ENCODE data around the gene CSTF1.

CSTF1 gene

DNA sequence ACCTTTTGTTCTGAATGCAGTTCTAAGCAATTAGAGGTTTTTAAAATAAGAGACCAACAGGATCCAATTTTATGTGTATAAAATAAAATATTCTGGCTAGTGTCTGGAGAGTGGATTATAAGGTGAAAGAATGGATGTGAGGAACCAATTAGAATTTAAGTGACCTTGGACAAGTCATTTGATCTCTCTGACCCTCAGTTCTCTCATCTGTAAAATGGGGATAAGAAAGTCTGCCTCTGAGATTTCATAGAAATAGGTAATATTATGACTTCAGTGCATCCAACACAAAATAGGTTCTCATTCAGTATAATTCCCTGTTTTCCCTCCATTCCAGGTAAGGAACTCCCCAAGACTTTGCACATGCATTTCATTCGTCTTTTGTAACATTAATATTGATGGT is 38.5 kb downstream of the CSTF1 start:
- Histone ChIP-seq H3K4me3 (ENCODE audit: low read depth, low read length) (no peak overlapping the region), H3K27me3 (ENCODE audit: insufficient read depth, low read depth, severe bottlenecking) (peaks cover 93% of the 10 kb centered on the region), H3K27ac (no peak overlapping the region), H3K9me3 (ENCODE audit: severe bottlenecking) (no peaks in the 10 kb centered on the region), H3K36me3 (no peaks in the 10 kb centered on the region)
- no peak for DNase-seq
- TF ChIP-seq, protein P1, sequence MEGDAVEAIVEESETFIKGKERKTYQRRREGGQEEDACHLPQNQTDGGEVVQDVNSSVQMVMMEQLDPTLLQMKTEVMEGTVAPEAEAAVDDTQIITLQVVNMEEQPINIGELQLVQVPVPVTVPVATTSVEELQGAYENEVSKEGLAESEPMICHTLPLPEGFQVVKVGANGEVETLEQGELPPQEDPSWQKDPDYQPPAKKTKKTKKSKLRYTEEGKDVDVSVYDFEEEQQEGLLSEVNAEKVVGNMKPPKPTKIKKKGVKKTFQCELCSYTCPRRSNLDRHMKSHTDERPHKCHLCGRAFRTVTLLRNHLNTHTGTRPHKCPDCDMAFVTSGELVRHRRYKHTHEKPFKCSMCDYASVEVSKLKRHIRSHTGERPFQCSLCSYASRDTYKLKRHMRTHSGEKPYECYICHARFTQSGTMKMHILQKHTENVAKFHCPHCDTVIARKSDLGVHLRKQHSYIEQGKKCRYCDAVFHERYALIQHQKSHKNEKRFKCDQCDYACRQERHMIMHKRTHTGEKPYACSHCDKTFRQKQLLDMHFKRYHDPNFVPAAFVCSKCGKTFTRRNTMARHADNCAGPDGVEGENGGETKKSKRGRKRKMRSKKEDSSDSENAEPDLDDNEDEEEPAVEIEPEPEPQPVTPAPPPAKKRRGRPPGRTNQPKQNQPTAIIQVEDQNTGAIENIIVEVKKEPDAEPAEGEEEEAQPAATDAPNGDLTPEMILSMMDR (IDR thresholded peaks at IDR 0.05; ENCODE audit: low read depth, low read length), result no peak

DNA sequence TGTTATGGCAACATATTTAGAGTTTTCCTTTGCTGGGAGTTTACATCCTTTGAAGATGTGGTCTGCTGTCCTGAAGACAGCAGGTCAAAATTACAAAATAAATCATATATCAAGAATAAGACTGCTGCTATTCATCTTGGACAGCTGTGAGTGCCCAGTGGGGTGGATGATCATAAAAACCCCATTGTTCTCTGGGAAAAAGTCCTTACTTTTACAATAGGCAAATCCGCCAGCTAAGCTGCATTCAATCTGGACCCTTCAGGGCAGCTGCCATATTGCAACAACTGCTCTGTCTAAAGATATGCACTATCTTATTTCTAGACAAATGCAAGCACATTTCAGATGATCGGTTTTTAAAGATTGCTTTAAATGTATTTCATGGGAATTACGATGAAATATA is 39.0 kb downstream of the CSTF1 start:
- DNase-seq, result no peak
- no peaks in the 10 kb centered on the region for H3K9me3 ChIP-seq (ENCODE audit: severe bottlenecking)
- no peak overlapping the region for H3K4me3 ChIP-seq (ENCODE audit: low read depth, low read length)
- TF ChIP-seq, protein P1 (IDR thresholded peaks at IDR 0.05; ENCODE audit: low read depth, low read length), result no peak
- H3K27ac ChIP-seq, result no peak overlapping the region
- peaks cover 91% of the 10 kb centered on the region for H3K27me3 ChIP-seq (ENCODE audit: insufficient read depth, low read depth, severe bottlenecking)
- no peaks in the 10 kb centered on the region for H3K36me3 ChIP-seq

DNA sequence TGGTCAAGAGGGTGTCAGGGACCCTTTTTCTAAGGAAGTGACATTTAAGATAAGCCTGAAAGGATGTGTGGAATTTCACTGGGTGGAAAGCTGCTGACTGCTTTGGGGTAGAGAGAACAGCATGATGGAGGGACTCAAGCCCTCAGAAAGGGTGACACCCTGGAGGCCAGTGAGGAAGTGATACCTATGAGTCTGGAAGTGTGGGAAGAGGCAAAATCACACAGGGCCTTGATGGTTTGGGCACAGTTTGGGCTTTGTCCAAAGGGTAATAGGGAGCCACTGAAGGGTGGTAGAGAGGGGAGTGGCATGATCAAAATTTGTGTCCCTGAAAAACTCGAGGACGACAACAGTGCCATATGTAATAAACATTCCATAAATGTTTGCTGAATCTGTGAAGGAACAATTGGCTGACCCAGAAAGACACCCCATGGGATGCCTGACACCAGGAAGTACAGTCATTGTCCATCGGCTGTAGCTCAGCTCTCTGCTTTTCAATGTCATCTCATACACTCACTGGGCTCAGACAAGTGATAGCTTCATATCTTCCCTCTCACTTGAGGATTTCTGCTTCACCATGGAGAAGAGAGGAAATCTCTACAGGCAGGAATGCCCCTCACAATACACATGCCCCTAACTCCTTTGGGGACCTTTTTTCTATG is 40.9 kb downstream of the CSTF1 start:
- TF ChIP-seq, protein P1 (IDR thresholded peaks at IDR 0.05; ENCODE audit: low read depth, low read length), result no peak
- Histone ChIP-seq H3K27me3 (ENCODE audit: insufficient read depth, low read depth, severe bottlenecking) (peaks cover 92% of the 10 kb centered on the region), H3K4me3 (ENCODE audit: low read depth, low read length) (no peak overlapping the region), H3K9me3 (ENCODE audit: severe bottlenecking) (no peaks in the 10 kb centered on the region), H3K36me3 (no peaks in the 10 kb centered on the region), H3K27ac (no peak overlapping the region)
- DNase-seq, result no peak

DNA sequence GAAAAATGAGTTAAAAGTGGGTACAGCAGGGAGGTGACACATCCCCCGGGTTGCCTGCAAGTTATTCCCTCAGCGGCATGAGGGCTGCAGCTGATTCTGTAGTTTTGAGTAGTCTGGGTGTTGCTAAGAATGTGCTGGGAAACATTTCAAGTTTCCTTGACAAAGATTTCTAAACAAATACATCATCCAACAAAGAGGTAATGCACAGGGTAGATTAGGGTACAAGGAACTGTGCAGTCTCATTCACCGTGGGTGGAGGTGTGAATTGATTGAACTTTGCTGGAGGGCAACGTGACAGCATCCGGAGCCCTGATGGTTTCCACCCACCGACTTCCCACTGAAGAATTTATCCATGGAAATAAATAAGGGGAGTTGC is 41.4 kb downstream of the CSTF1 start:
- H3K27me3 ChIP-seq (ENCODE audit: insufficient read depth, low read depth, severe bottlenecking), result peaks cover 93% of the 10 kb centered on the region
- no peak overlapping the region for H3K4me3 ChIP-seq (ENCODE audit: low read depth, low read length)
- DNase-seq, result no peak
- no peak overlapping the region for H3K27ac ChIP-seq
- H3K36me3 ChIP-seq, result no peaks in the 10 kb centered on the region
- H3K9me3 ChIP-seq (ENCODE audit: severe bottlenecking), result no peaks in the 10 kb centered on the region
- TF ChIP-seq, protein P1 (IDR thresholded peaks at IDR 0.05; ENCODE audit: low read depth, low read length), result no peak

DNA sequence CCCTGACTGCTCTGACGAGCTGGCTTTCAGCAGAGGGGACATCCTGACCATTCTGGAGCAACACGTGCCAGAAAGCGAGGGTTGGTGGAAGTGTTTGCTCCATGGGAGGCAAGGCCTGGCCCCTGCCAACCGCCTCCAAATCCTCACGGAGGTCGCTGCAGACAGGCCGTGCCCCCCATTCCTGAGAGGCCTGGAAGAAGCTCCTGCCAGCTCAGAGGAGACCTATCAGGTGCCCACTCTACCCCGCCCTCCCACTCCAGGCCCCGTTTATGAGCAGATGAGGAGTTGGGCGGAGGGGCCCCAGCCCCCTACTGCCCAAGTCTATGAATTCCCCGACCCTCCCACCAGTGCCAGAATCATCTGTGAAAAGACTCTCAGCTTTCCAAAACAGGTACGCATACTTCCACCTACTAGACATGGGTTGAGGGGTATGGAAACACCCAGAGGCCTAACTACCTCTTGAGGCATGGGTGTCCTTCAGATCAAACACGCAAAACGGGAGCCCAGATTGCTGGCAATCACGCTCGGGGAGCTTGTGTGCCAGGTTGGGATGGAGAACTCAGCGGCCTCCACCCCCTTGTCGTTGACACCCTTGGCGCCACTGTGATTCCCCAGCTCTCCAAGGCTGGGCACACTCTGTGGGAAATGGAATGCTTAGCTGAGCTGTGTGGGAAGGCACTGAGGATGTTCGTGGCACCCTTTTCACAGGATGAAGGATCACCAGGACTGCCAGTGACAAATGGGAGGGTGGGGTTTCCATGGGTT is 44.9 kb downstream of the CSTF1 start:
- Histone ChIP-seq H3K4me3 (ENCODE audit: low read depth, low read length) (no peak overlapping the region), H3K9me3 (ENCODE audit: severe bottlenecking) (no peaks in the 10 kb centered on the region), H3K27ac (no peak overlapping the region), H3K36me3 (no peaks in the 10 kb centered on the region), H3K27me3 (ENCODE audit: insufficient read depth, low read depth, severe bottlenecking) (peaks cover 93% of the 10 kb centered on the region)
- TF ChIP-seq, protein P1 (IDR thresholded peaks at IDR 0.05; ENCODE audit: low read depth, low read length), result no peak
- DNase-seq, result no peak

Measured in WERI-Rb-1 (cell line).